ENCODE data around the gene S100A4.

Gene S100A4

DNA sequence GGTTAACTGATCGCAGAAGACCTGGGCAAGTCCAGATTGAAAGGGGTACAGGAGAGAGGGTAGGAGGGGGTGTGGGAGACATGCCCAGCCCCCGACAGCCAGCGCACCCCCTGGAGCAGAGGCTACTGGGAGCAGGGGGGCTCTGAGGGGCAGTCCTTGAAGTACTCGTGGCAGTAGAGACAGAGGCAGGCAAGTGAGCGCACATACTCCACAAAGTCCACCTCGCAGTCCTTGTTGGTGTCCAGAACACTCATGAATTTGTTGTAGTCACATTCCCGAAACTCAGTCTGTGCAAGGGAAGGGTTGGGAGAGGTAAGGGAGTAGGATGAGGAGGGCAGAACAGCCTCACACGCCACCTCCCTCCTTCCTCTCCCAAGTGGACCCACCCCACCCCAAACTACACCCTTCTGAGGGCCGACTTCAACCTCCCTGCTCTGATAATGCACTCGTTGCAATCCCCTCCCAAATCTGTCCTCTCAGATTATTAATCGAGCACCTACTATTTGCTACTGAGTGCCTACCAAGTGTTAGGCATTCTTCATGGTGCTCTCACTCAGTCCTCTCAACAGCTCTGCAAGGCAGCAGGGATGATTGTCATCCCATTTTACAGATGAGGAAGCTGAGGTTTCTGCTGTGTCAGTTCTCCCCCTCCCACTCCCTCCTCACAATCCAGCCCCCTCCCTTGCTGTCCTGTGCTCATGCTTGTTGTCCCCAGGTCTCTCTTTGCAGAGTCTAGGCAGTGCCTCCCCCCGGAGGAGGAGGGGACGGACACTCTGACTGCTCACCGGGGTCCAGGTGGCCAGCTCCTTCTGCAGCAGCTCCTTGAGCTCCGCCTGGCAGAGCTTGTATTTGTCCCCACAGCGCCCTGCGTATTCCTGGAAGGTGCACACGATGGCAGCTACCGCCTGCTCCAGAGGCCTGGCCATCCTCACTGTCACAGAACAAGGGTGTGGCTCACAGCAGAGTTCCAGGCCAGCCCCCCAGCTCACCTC lies 2.2 kb upstream of the S100A4 start:
- DNase-seq (ENCODE audit: low spot score): no peak

GRCh38 chr1:153546796-153547559 lies 1.4 kb upstream of the S100A4 start:
- no peak for DNase-seq (ENCODE audit: low spot score)

GRCh38 chr1:153546371-153546770 lies 765 bp upstream of the S100A4 start:
- no peak for DNase-seq (ENCODE audit: low spot score)

DNA sequence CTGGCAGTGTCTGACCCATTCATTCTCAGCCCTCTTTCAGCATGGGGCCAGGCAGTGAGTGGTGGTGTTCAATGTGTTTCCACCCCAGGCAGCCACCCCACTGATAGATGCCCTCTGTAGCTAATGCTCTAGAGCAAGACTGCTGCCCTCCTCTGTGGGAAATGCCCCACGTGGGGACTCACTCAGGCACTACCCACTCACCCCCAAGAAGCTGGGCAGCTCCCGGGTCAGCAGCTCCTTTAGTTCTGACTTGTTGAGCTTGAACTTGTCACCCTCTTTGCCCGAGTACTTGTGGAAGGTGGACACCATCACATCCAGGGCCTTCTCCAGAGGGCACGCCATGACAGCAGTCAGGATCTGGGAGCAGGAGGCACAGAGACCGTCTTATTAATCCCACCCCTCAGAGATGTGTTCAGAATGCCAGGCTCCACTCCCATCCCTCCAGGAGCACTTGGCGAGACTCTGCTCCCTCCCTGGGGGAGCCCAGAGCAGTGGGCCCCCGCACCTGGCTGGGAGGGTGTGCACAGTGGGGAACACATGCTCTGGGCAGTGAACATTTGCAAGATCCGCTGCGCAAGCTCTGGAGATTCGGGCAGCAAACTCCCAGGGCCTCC lies 1.0 kb downstream of the S100A4 start:
- no peak for DNase-seq (ENCODE audit: low spot score)

GRCh38 chr1:153543736-153544135 lies 1.9 kb downstream of the S100A4 start:
- no peak for DNase-seq (ENCODE audit: low spot score)

GRCh38 chr1:153542956-153543711 lies 2.5 kb downstream of the S100A4 start:
- no peak for DNase-seq (ENCODE audit: low spot score)

- DNase-seq (ENCODE audit: low spot score): no peak
Measured at GRCh38 chr1:153541641-153542590, 3.7 kb downstream of the S100A4 start.

DNA sequence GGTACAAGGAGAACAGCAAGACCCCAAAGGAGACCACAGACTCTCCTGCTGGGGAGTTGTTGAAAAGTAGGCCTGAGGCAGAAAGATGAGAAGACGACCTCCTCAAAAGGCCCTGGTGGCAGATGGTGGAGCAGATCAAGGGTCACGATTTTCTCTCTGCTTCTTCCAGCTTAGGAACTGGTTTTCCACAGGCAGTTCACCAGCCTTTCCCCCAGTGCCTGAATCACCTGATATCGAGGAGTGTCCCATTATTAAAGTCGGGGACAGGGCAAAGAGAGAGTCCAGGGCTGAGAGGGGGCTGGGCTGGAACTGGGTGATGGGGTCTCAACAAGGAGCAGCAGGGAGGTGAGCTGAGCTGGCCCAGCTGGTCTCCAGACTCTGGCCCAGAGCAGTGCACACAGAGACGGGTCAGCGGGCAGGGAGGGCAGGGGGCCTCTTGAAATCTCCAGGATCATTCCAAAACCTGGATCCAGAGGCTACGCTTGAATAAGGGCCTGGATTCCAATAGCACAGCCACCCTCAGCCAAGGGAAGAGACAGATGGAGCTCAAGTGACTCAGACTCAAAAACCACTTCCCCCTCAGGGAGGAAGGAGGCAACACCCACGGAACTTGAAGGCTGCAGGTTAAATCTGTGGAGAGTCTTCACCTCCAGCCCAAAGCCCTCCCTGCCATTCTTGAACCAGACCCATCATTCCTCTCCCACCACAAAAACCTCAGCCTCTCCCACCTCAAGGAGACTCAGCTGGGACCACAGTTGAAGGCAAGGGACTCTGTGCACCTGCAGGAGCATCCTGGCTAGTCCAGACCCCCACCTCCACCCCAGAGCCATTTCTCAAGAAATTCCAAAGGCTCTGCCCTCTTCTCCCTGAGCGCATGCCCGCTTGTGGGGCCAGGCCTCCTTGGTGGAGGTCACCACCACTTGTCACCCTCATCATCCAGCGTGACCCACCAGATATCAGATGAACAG lies 4.9 kb downstream of the S100A4 start, which contains the start of gene S100A5:
TSS of gene S100A5 (minus strand) at position 541 of the 968 bp plus-strand sequence. CDS start 743 bp downstream, outside the sequence.
- DNase-seq (ENCODE audit: low spot score): no peak

GRCh38 chr1:153539395-153540093 lies 6.1 kb downstream of the S100A4 start:
- DNase-seq (ENCODE audit: low spot score): no peak

- DNase-seq (ENCODE audit: low spot score): no peak
Measured at GRCh38 chr1:153538315-153538821, 7.2 kb downstream of the S100A4 start.

DNA sequence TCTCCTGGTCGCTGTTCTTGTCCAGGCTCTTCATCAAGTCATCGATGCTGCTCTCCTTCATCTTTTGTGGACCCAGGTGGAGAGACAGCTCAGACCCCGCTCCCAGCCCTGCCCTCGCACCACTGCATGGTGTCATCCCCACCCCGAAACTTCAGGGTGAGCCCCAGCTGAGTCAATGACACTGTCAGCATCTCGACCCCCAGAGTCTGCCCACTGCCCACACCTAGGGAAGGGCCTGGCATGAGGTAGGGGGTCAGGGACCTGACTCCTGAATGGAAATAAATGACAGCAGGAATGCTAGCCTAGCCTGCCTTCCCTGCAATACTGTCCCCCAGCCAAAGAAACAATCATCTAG lies 8.3 kb downstream of the S100A4 start:
- DNase-seq (ENCODE audit: low spot score): no peak

DNA sequence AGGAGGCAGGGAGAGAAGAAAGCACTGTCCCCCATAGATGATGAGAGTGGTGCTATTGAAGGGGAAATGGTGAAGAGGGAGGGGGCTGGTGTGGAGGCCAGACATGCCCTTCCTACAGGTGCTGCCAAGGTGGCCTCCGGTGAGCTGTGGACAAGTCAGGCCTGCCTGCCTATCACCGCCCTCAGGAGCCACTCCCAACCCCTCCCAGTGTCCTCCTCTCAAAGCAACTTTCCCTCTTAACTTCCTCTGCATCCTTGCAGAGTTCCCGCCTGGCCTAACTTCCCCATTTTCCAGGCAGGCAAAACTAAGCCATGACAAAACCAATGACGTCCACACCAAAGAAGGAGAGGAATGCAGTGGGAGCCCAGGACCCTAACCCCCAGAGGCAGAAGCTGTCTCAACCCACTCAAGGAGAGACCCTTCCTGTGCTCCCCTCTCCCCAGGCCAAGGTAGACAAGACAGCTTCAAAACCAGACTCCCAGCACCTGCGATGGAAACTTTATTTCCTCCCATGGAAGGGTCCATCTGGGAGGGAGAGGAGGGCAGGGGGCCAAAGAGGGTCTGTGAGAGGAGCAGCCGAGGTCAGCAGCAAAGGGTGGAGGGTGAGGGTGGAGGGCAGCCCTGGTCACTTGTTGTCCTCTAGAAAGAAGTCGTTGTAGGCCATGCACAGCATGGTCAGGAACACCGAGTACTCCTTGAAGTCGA lies 8.8 kb downstream of the S100A4 start:
- no peak for DNase-seq (ENCODE audit: low spot score)

GRCh38 chr1:153536012-153536670 lies 9.5 kb downstream of the S100A4 start:
- peak; percentile 77 for DNase-seq (ENCODE audit: low spot score)

- no peak for DNase-seq (ENCODE audit: low spot score)
Measured at GRCh38 chr1:153535242-153536011, 10.2 kb downstream of the S100A4 start, which contains the start of gene S100A6. S100A6 (minus strand) TSS chr1:153535991; CDS start chr1:153535339, 652 bp downstream.

DNA sequence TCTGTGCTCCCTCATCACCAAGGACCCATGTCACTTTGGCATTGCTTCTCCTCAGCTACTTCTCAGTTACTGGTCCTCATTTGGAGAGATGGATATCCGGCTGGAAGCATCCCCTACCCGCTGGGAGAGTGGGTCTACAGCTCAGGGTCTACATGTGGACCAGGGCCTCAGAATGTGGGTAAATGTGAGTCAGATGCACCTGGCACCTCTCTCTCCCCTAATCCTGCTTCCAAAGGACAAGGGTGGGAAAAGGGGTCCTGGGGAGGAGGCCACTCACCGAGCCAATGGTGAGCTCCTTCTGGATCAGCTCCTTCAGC lies 10.7 kb downstream of the S100A4 start:
- no peak for DNase-seq (ENCODE audit: low spot score)

DNA sequence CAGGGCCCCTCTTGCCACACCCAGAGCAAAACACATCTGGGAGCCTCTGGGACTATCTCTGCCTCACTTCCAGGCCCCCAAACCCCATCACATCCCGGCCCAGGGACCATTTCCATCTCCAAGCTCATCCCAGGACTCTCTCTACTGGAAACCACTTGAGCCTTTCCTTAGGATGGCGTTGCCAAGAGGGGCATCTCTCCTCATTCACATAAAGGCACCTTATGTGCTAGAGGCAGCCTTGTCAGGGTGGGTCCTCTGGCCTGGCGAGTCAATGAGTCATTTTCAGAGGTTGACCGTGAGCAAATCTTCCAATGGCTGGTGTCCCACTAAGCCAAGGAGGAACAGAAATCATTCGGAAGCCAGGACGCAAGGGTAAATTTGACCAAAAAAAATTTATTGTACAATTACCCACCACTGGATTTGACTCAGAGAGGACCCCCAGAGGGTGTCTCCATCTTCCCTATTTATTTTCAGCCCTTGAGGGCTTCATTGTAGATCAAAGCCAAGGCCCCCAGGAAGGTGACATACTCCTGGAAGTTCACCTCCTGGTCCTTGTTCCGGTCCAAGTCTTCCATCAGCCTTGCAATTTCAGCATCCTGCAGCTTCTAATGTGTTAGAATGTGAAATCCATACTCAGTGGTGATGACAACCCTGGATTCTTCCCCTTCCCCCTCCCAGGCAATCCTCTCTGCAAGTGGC lies 11.2 kb downstream of the S100A4 start:
- DNase-seq (ENCODE audit: low spot score): no peak

All from Ammon's horn (tissue), 1 donor.